Large intestine (tissue), 3 donors: ENCODE data around the gene CLDN12. TPM values are rescaled to one million over a fixed set of nuclear protein-coding genes. Genes with fewer than 3 reads are reported as not detected.

Experiments used
- DNase-seq, 2 donors: peaks; one replicate each; pipeline versions ENCODE4 v3.0.0 to v3.0.0-alpha.2; 2013
- H3K27ac ChIP-seq: one replicate; pipeline ENCODE4 v1.5.1; 2013; ENCODE audit warnings: low read length
- H3K27me3 ChIP-seq: 2 replicates; pipeline ENCODE4 v1.6.1; 2013; ENCODE audit warnings: low read length; ENCODE audit not compliant: control insufficient read depth, insufficient read depth
- H3K36me3 ChIP-seq: 2 replicates; pipeline ENCODE4 v1.6.1; 2013; ENCODE audit warnings: low read length; ENCODE audit not compliant: control insufficient read depth, insufficient read depth
- H3K4me1 ChIP-seq: one replicate; pipeline ENCODE4 v1.6.1; 2013; ENCODE audit warnings: low read length; ENCODE audit not compliant: control insufficient read depth, insufficient read depth
- H3K4me3 ChIP-seq: one replicate; pipeline ENCODE4 v1.5.1; 2013; ENCODE audit warnings: low read length
- H3K9me3 ChIP-seq: one replicate; pipeline ENCODE4 v1.6.1; 2013; ENCODE audit warnings: mild to moderate bottlenecking, low read depth, low read length, moderate library complexity; ENCODE audit not compliant: control insufficient read depth
- WGBS: methylation state at CpG from one replicate; pipeline ENCODE4 v1.1.5; 2013; ENCODE audit warnings: low lambda C conversion rate; ENCODE audit not compliant: insufficient coverage; 5-methylcytosine and 5-hydroxymethylcytosine counted together
- polyA plus RNA-seq: library from polyadenylated mRNA; unstranded; fragments of 120-200 nt; gene quantifications from one replicate; pipeline ENCODE4 v1.2.1, GENCODE V29; 2013

Gene CLDN12
- polyA plus RNA-seq, 1 donor, result 41.7 TPM

GRCh38 chr7:90402785-90403173 is 482 bp upstream of the CLDN12 start:
- Histone ChIP-seq H3K27me3 (no peaks in the 10 kb centered on the region), H3K9me3 (no peaks in the 10 kb centered on the region), H3K4me1 (no peaks in the 10 kb centered on the region), H3K36me3 (peaks cover 10% of the 10 kb centered on the region), H3K4me3 (peak overlapping the region; percentile 73), H3K27ac (peak overlapping the region; percentile 94)
- WGBS, result no CpG with 5 or more reads among the region's 1 CpG
- no peak for DNase-seq

DNA sequence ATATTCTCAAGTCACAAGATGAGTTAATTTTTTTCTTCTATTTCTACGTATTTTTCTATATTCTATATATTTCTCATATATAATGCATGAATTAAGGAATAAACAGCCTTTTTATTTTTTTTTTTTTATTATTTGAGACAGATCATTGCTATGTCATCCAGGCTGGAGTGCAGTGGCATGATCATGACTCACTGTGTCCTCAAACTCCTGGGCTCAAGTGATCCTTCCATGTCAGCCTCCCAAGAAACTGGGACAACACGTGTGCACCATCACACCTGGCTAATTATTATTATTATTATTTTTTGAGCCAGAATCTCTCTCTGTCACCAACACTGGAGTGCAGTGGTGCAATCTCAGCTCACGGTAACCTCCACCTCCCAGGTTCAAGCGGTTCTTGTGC is 1.5 kb downstream of the CLDN12 start:
- Histone ChIP-seq H3K9me3 (no peaks in the 10 kb centered on the region), H3K4me1 (no peaks in the 10 kb centered on the region), H3K27me3 (no peaks in the 10 kb centered on the region), H3K4me3 (no peak overlapping the region), H3K27ac (no peak overlapping the region), H3K36me3 (peaks cover 11% of the 10 kb centered on the region)
- DNase-seq, result no peak
- 100% methylated on average over 1 of the region's 4 CpGs for WGBS

DNA sequence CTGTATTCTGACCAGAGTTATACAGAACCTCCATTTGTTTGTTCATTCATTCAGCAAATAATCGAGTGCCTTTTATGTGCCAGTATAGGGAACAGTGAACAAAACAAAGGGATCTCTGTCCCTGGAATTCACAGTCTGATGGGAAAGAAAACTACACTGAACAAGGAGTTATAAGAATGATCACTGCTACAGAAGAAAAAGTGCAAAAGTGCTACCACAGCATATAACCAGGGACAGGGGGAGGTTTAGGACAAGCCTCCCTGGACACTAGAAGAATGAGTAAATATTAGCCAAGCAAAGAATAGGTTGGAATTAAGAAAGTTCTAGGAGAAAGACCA is 4.2 kb downstream of the CLDN12 start:
- no CpG with 5 or more reads among the region's 1 CpG for WGBS
- Histone ChIP-seq H3K4me3 (no peak overlapping the region), H3K36me3 (peaks cover 23% of the 10 kb centered on the region), H3K27ac (no peak overlapping the region), H3K27me3 (no peaks in the 10 kb centered on the region), H3K9me3 (no peaks in the 10 kb centered on the region), H3K4me1 (no peaks in the 10 kb centered on the region)
- no peak for DNase-seq

DNA sequence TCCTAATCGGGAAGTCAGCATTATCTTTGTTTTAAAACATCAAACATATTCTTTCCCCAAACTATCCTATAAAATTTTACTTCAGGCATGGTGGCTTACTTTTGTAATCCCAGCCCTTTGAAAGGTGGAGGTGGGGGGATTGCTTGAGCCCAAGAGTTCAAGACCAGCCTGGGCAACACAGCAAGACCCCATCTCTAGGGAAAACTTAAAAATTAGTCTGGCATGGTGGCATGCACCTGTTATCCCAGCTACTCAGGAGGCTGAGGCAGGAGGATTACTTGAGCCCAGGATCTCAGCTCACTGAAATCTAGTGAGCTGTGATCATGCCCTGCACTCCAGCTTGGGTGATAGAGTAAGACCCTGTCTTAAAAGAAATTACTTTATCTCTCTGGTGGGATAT is 4.9 kb downstream of the CLDN12 start:
- Histone ChIP-seq H3K9me3 (no peaks in the 10 kb centered on the region), H3K4me3 (no peak overlapping the region), H3K27ac (no peak overlapping the region), H3K4me1 (no peaks in the 10 kb centered on the region), H3K27me3 (no peaks in the 10 kb centered on the region), H3K36me3 (peaks cover 30% of the 10 kb centered on the region)
- no CpG with 5 or more reads among the region's 1 CpG for WGBS
- DNase-seq, result no peak

- peaks cover 35% of the 10 kb centered on the region for H3K36me3 ChIP-seq
- DNase-seq, result peak in 1 of 2 donors; percentile 69
- no peaks in the 10 kb centered on the region for H3K9me3 ChIP-seq
- H3K4me3 ChIP-seq, result no peak overlapping the region
- no peaks in the 10 kb centered on the region for H3K4me1 ChIP-seq
- no peaks in the 10 kb centered on the region for H3K27me3 ChIP-seq
- no peak overlapping the region for H3K27ac ChIP-seq
- WGBS, result 10% methylated on average over 2 of the region's 3 CpGs
These were observed 6.4 kb downstream of the CLDN12 start for GRCh38 chr7:90409667-90410066.

- H3K36me3 ChIP-seq, result peaks cover 33% of the 10 kb centered on the region
- no CpG with 5 or more reads among the region's 2 CpGs for WGBS
- H3K27me3 ChIP-seq, result no peaks in the 10 kb centered on the region
- peak in 1 of 2 donors; percentile 70 for DNase-seq
- H3K4me3 ChIP-seq, result no peak overlapping the region
- H3K9me3 ChIP-seq, result no peaks in the 10 kb centered on the region
- peak overlapping the region; percentile 13 for H3K27ac ChIP-seq
- H3K4me1 ChIP-seq, result no peaks in the 10 kb centered on the region
These were observed 8.2 kb downstream of the CLDN12 start for GRCh38 chr7:90411510-90411909.

DNA sequence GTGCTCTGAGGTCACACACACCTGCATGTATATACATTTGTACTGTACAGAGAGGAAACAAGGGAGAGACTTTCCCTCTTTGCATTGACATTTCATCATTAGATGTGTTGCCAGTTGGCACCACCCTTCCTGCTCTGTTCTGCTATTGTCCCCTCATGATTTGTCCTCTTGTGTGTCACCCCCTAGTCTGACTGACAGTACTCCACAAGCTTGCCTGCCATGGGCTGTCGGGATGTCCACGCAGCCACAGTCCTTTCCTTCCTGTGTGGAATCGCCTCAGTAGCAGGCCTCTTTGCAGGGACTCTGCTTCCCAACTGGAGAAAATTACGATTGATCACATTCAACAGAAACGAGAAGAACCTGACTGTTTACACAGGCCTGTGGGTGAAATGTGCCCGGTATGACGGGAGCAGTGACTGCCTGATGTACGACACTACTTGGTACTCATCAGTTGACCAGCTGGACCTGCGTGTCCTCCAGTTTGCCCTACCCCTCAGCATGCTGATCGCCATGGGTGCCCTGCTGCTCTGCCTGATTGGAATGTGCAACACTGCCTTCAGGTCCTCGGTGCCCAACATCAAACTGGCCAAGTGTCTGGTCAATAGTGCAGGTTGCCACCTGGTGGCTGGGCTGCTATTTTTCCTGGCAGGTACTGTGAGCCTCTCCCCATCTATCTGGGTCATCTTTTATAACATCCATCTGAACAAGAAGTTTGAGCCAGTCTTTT is 9.4 kb downstream of the CLDN12 start:
- Histone ChIP-seq H3K27me3 (no peaks in the 10 kb centered on the region), H3K36me3 (peaks cover 27% of the 10 kb centered on the region), H3K27ac (no peak overlapping the region), H3K4me3 (no peak overlapping the region), H3K4me1 (no peaks in the 10 kb centered on the region), H3K9me3 (no peaks in the 10 kb centered on the region)
- WGBS, result no CpG with 5 or more reads among the region's 11 CpGs
- no peak for DNase-seq

DNA sequence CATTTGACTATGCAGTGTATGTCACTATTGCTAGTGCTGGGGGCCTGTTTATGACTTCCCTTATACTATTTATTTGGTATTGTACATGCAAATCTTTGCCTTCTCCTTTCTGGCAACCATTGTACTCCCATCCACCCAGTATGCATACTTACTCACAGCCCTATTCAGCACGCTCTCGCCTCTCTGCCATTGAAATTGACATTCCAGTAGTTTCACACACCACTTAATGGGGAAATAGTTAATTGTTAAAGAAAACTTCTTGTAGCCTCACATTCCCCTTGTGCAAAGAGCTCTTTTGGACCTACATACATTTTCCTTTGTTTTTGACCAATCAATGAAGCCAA is 9.9 kb downstream of the CLDN12 start:
- H3K4me1 ChIP-seq, result no peaks in the 10 kb centered on the region
- no peak overlapping the region for H3K27ac ChIP-seq
- H3K9me3 ChIP-seq, result no peaks in the 10 kb centered on the region
- H3K4me3 ChIP-seq, result no peak overlapping the region
- H3K27me3 ChIP-seq, result no peaks in the 10 kb centered on the region
- H3K36me3 ChIP-seq, result peaks cover 24% of the 10 kb centered on the region
- 80% methylated on average over 1 of the region's 2 CpGs for WGBS
- no peak for DNase-seq

GRCh38 chr7:90421651-90422050 is 18.4 kb downstream of the CLDN12 start:
- Histone ChIP-seq H3K36me3 (no peaks in the 10 kb centered on the region), H3K27me3 (no peaks in the 10 kb centered on the region), H3K9me3 (no peaks in the 10 kb centered on the region), H3K4me3 (no peak overlapping the region), H3K27ac (no peak overlapping the region), H3K4me1 (peaks cover 7% of the 10 kb centered on the region)
- no CpG with 5 or more reads among the region's 6 CpGs for WGBS
- DNase-seq, result no peak

- no peaks in the 10 kb centered on the region for H3K27me3 ChIP-seq
- H3K4me1 ChIP-seq, result no peaks in the 10 kb centered on the region
- no peak overlapping the region for H3K4me3 ChIP-seq
- no CpG with 5 or more reads among the region's 3 CpGs for WGBS
- DNase-seq, result no peak
- H3K36me3 ChIP-seq, result no peaks in the 10 kb centered on the region
- no peak overlapping the region for H3K27ac ChIP-seq
- H3K9me3 ChIP-seq, result no peaks in the 10 kb centered on the region
These were observed 21.5 kb downstream of the CLDN12 start for GRCh38 chr7:90424720-90425119.

GRCh38 chr7:90425376-90425775 is 22.1 kb downstream of the CLDN12 start:
- no peak for DNase-seq
- Histone ChIP-seq H3K36me3 (no peaks in the 10 kb centered on the region), H3K9me3 (no peaks in the 10 kb centered on the region), H3K27me3 (no peaks in the 10 kb centered on the region), H3K4me3 (no peak overlapping the region), H3K4me1 (no peaks in the 10 kb centered on the region), H3K27ac (no peak overlapping the region)
- no CpG with 5 or more reads among the region's 2 CpGs for WGBS
